Measurements from ENCODE around the gene GTF2A1. TPM values are rescaled to one million over a fixed set of nuclear protein-coding genes. Genes with fewer than 3 reads are reported as not detected.
A peak's percentile ranks its signal among the peaks of the same experiment; 100 is the strongest.

The GTF2A1 gene
- total and polyA plus RNA-seq, 2 donors (not counting 3 experiments of a cell fraction or from before 2014, with no cell fraction given), result 11.1 to 33.4 TPM

DNA sequence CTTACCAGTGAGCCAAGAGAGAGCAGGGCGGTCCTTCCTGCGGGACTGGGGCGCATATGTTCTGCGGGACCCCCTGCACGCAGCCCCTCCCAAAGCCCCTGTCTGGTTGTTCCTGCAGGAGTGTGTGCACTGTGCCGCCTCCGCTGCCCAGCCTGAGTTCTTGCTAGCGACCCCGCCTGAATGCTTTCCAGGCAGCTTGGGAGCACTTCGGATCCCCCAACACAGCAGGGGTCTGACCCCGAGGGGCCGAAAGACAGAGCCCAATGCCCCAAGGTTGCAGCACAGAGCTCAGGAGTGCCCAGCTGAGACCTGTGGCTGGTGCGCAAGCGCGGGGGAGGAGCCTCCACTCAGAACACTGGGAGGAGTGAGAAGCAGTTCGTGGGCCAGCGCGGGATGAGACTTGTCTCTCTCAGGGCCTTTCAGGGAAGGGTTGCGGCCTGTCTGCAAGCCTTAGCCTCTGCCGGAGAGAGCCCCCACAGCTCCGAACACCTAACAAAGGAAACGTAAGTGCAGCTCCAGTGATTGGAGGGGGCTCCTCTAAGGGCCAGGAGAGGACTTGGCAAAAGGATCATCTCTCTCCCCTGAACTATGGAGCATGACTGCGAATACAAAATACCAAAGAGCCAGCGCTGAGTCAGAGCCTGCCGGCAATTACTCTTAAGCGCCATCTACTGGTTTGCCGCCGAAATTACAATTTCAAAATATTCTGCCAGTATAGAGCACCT lies 50.5 kb downstream of the GTF2A1 start:
- BruUV-seq (replicated peaks), result no TSS peak
- peak overlapping the region; percentile 99 for H2AFZ ChIP-seq (ENCODE audit: low read depth, low read length)
- no peaks in the 10 kb centered on the region for H3K36me3 ChIP-seq (ENCODE audit: control insufficient read depth in 2 of 2, extremely low read depth in 1 of 2, insufficient read depth in 2 of 2, low read length in 2 of 2)
- FAIRE-seq (peak; percentile 92), DNase-seq (ENCODE audit: low read depth, low spot score) (peak; percentile 92)
- no peaks in the 10 kb centered on the region for H4K20me1 ChIP-seq (replicated peaks; ENCODE audit: control insufficient read depth, extremely low read depth, insufficient read depth, low read length)
- peak overlapping the region; percentile 78 for H3K9ac ChIP-seq (replicated peaks; ENCODE audit: extremely low read depth, insufficient read depth, low read length)
- H3K4me1 ChIP-seq (ENCODE audit: control insufficient read depth, extremely low read depth, insufficient read depth, low read length), result peaks cover 12% of the 10 kb centered on the region
- peak overlapping the region; percentile 33 to 72 (median 50) for H3K4me3 ChIP-seq (replicated peaks in 1 of 3; ENCODE audit: insufficient read depth in 1 of 3, low read depth in 1 of 3, low read length in 3 of 3)
- H3K9me1 ChIP-seq (replicated peaks; ENCODE audit: control insufficient read depth, extremely low read depth, insufficient read depth, low read length), result no peaks in the 10 kb centered on the region
- TF ChIP-seq MYC (IDR thresholded peaks at IDR 0.05; ENCODE audit: low read depth, low read length), result no peak
- TF ChIP-seq GATA2 (IDR thresholded peaks at IDR 0.05; ENCODE audit: insufficient read depth, insufficient read length, low read depth, low read length), result no peak
- TF ChIP-seq, protein P1, sequence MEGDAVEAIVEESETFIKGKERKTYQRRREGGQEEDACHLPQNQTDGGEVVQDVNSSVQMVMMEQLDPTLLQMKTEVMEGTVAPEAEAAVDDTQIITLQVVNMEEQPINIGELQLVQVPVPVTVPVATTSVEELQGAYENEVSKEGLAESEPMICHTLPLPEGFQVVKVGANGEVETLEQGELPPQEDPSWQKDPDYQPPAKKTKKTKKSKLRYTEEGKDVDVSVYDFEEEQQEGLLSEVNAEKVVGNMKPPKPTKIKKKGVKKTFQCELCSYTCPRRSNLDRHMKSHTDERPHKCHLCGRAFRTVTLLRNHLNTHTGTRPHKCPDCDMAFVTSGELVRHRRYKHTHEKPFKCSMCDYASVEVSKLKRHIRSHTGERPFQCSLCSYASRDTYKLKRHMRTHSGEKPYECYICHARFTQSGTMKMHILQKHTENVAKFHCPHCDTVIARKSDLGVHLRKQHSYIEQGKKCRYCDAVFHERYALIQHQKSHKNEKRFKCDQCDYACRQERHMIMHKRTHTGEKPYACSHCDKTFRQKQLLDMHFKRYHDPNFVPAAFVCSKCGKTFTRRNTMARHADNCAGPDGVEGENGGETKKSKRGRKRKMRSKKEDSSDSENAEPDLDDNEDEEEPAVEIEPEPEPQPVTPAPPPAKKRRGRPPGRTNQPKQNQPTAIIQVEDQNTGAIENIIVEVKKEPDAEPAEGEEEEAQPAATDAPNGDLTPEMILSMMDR (IDR thresholded peaks at IDR 0.05; ENCODE audit: extremely low read depth in 1 of 2, insufficient read depth in 1 of 2, low read depth in 1 of 2, low read length in 2 of 2), result peak; percentile 76 to 88
- peak; percentile 87 for TF ChIP-seq POLR2A (IDR thresholded peaks at IDR 0.05; ENCODE audit: low read depth, low read length)
- TF ChIP-seq FOS (IDR thresholded peaks at IDR 0.05; ENCODE audit: borderline replicate concordance, insufficient read depth, low read length), result peak; percentile 86
- TF ChIP-seq, protein P2, sequence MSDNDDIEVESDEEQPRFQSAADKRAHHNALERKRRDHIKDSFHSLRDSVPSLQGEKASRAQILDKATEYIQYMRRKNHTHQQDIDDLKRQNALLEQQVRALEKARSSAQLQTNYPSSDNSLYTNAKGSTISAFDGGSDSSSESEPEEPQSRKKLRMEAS (IDR thresholded peaks at IDR 0.05; ENCODE audit: insufficient read depth, insufficient read length), result peak; percentile 5
- TF ChIP-seq JUN (IDR thresholded peaks at IDR 0.05; ENCODE audit: borderline replicate concordance, insufficient read depth, insufficient read length, low read depth), result peak; percentile 49
- TF ChIP-seq EZH2 (IDR thresholded peaks at IDR 0.05; ENCODE audit: borderline replicate concordance, low read depth, low read length, severe bottlenecking), result no peak
- peak; percentile 64 for TF ChIP-seq POLR2AphosphoS5 (IDR thresholded peaks at IDR 0.05; ENCODE audit: insufficient read depth, low read depth, low read length)
- H3K4me2 ChIP-seq (ENCODE audit: insufficient read depth, low read length), result peak overlapping the region; percentile 80
- peak overlapping the region; percentile 77 for H3K27ac ChIP-seq (ENCODE audit: insufficient read depth, low read depth, low read length)
- ChIA-PET CTCF (interaction anchor here (0.6 to 3.6 kb wide), 15 partner anchors 8 to 1114 kb away, joined by 3 to 36 read pairs (median 5); partner anchors contain the start of gene TSHR), POLR2A (interaction anchor here (1.2 to 2.0 kb wide), 3 partner anchors 49 to 229 kb away, joined by 4 to 16 read pairs (median 11); partner anchors contain the start of genes CEP128 and GTF2A1)
- dilution Hi-C loops (cut with MboI; ENCODE audit: extremely low pct_ligation_motif_present, low sequenced_read_pairs), result no loop called here
- no peaks in the 10 kb centered on the region for H3K79me2 ChIP-seq (ENCODE audit: control insufficient read depth, insufficient read depth, low read length)
- intact Hi-C loops (cut with micrococcal nuclease), result loop anchor here (1.0 to 5.0 kb wide), 6 partner anchors 49 to 1114 kb away; partner anchors contain the start of gene CEP128
- H3K9me3 ChIP-seq (replicated peaks; ENCODE audit: control insufficient read depth, insufficient read depth, low read length), result no peaks in the 10 kb centered on the region
- H3K27me3 ChIP-seq (ENCODE audit: control insufficient read depth in 2 of 2, insufficient read depth in 2 of 2, low read length in 2 of 2), result no peaks in the 10 kb centered on the region
